Right hindlimb (tissue), 1 donor: ENCODE data around the gene APBB1IP.
"Not testable (repeated sequence)": the region's sequence is repeated elsewhere in the genome, so short reads cannot be mapped to it uniquely, and the experiment has no call there.

Experiments
- DNase-seq: peaks from one replicate; pipeline ENCODE4 v3.0.0-alpha.2; 2018

APBB1IP gene

GRCh38 chr10:26567351-26567721 is 129.2 kb downstream of the APBB1IP start:
- no peak for DNase-seq

- no peak for DNase-seq
Observed at GRCh38 chr10:26571655-26572054, 133.5 kb downstream of the APBB1IP start.

- no peak for DNase-seq
Observed at GRCh38 chr10:26573674-26574073, 135.5 kb downstream of the APBB1IP start.

- no peak for DNase-seq
Observed at GRCh38 chr10:26574783-26575182, 136.6 kb downstream of the APBB1IP start.

- DNase-seq: not testable (repeated sequence)
Observed at GRCh38 chr10:26578371-26578770, 140.2 kb downstream of the APBB1IP start.

GRCh38 chr10:26579256-26580063 is 141.3 kb downstream of the APBB1IP start:
- no peak for DNase-seq

- no peak for DNase-seq
Observed at GRCh38 chr10:26586211-26586610, 148.1 kb downstream of the APBB1IP start.

- no peak for DNase-seq
Observed at GRCh38 chr10:26588611-26589010, 150.5 kb downstream of the APBB1IP start.

- not testable (repeated sequence) for DNase-seq
Observed at GRCh38 chr10:26589813-26590212, 151.7 kb downstream of the APBB1IP start.

- no peak for DNase-seq
Observed at GRCh38 chr10:26593896-26594295, 155.8 kb downstream of the APBB1IP start.

GRCh38 chr10:26603283-26603682 is 165.1 kb downstream of the APBB1IP start:
- not testable (repeated sequence) for DNase-seq

- DNase-seq: not testable (repeated sequence)
Observed at GRCh38 chr10:26604320-26605093, 166.4 kb downstream of the APBB1IP start.

GRCh38 chr10:26606389-26606877 is 168.3 kb downstream of the APBB1IP start:
- not testable (repeated sequence) for DNase-seq

GRCh38 chr10:26612151-26612915 is 174.2 kb downstream of the APBB1IP start:
- no peak for DNase-seq
